Measurements from ENCODE around the gene CNTN3. TPM values are rescaled to one million over a fixed set of nuclear protein-coding genes. Genes with fewer than 3 reads are reported as not detected.

CNTN3 gene
- total and polyA plus RNA-seq, 2 of the 13 experiments (the other 11 are each of a cell fraction or from before 2014, with no cell fraction given): not detected

DNA sequence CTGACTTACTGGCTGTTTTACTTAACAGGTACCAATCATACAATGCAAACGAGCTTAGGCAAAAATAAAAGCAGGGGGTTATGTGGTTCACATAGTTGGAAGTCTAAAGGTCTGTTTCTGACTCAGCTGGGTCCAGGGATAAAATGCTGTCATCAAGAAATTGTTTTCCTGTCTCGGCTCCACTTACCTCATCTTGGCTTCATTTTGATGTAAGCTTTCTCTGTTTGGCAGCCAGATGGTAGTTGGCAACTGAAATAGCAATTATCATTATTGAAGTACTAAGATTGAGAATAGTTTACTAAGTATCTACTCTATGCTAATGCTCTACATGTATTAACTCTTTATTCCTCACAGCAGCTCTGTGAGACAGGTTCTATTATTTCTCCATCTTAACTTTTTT is 36.8 kb upstream of the CNTN3 start:
- Histone ChIP-seq H3K4me2 (ENCODE audit: low read depth, low read length) (no peak overlapping the region), H4K20me1 (ENCODE audit: insufficient read depth, low read length) (no peaks in the 10 kb centered on the region), H2AFZ (ENCODE audit: low read length) (no peak overlapping the region), H3K79me2 (ENCODE audit: insufficient read depth, low read length) (no peaks in the 10 kb centered on the region), H3K36me3 (replicated peaks in 1 of 2; ENCODE audit: control insufficient read depth in 1 of 2, insufficient read depth in 2 of 2, low read length in 2 of 2) (no peaks in the 10 kb centered on the region), H3K4me1 (ENCODE audit: insufficient read depth, low read length) (no peaks in the 10 kb centered on the region), H3K27me3 (ENCODE audit: control insufficient read depth in 1 of 2, insufficient read depth in 2 of 2, low read length in 2 of 2) (no peaks in the 10 kb centered on the region), H3K27ac (ENCODE audit: extremely low read length, insufficient read depth, low read length) (no peak overlapping the region), H3K4me3 (replicated peaks in 1 of 3; ENCODE audit: insufficient read depth in 1 of 3, low read depth in 2 of 3, low read length in 3 of 3) (no peak overlapping the region), H3K9me3 (ENCODE audit: low read length) (no peaks in the 10 kb centered on the region), H3K9ac (ENCODE audit: insufficient read depth, low read depth, low read length) (no peak overlapping the region)
- BruUV-seq (replicated peaks): no TSS peak
- no peak for DNase-seq (ENCODE audit: low spot score)
- ChIA-PET POLR2A (no interaction called here), CTCF (ENCODE audit: low intra/inter-chr PET ratio, low total read pairs) (no interaction called here)
- in situ Hi-C loops (cut with HindIII; ENCODE audit: extremely low pct_ligation_motif_present, low pct_unique_long_range_greater_than_20kb) (no loop called here), intact Hi-C loops (cut with micrococcal nuclease; ENCODE audit: unreplicated experiment) (no loop called here)
- FAIRE-seq: no peak
- no peak for TF ChIP-seq SMAD1 (CRISPR knock-in tag; IDR thresholded peaks at IDR 0.05; ENCODE audit: borderline replicate concordance, low read depth)
- TF ChIP-seq RARG (CRISPR knock-in tag; IDR thresholded peaks at IDR 0.05; ENCODE audit: low read depth): no peak
- TF ChIP-seq RAD51 (IDR thresholded peaks at IDR 0.05; ENCODE audit: borderline replicate concordance): no peak
- no peak for TF ChIP-seq SSRP1 (CRISPR knock-in tag; IDR thresholded peaks at IDR 0.05)
- 0% methylated on average over 1 of the region's 2 CpGs for WGBS (ENCODE audit: low lambda C conversion rate)
- no peak for ATAC-seq

DNA sequence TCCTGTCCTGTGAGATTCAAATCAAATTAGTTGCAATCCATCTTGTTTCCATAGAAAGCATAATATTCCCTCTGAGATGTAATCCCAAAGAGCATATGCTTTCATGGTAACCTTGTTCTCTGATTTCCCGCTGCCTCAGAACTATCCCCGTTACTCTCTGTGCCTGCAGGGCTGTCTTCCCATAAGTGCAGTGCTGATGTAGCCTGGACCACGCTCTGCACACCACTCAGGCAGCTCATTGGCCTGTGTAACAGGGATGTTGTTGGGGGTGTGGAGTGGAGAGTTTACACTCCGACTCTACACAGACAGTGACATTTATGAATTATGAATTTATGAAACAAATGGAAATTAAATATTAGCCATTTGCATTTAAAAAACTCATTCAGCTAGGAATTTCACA is 33.6 kb upstream of the CNTN3 start:
- Histone ChIP-seq H4K20me1 (ENCODE audit: insufficient read depth, low read length) (no peaks in the 10 kb centered on the region), H3K9ac (ENCODE audit: insufficient read depth, low read depth, low read length) (no peak overlapping the region), H3K4me3 (replicated peaks in 1 of 3; ENCODE audit: insufficient read depth in 1 of 3, low read depth in 2 of 3, low read length in 3 of 3) (no peak overlapping the region), H2AFZ (ENCODE audit: low read length) (no peak overlapping the region), H3K4me1 (ENCODE audit: insufficient read depth, low read length) (no peaks in the 10 kb centered on the region), H3K79me2 (ENCODE audit: insufficient read depth, low read length) (no peaks in the 10 kb centered on the region), H3K4me2 (ENCODE audit: low read depth, low read length) (no peak overlapping the region), H3K9me3 (ENCODE audit: low read length) (no peaks in the 10 kb centered on the region), H3K27me3 (ENCODE audit: control insufficient read depth in 1 of 2, insufficient read depth in 2 of 2, low read length in 2 of 2) (no peaks in the 10 kb centered on the region), H3K27ac (ENCODE audit: extremely low read length, insufficient read depth, low read length) (no peak overlapping the region), H3K36me3 (replicated peaks in 1 of 2; ENCODE audit: control insufficient read depth in 1 of 2, insufficient read depth in 2 of 2, low read length in 2 of 2) (no peaks in the 10 kb centered on the region)
- ChIA-PET CTCF (ENCODE audit: low intra/inter-chr PET ratio, low total read pairs) (no interaction called here), POLR2A (no interaction called here)
- no TSS peak for BruUV-seq (replicated peaks)
- ATAC-seq (no peak), DNase-seq (ENCODE audit: low spot score) (no peak), FAIRE-seq (no peak)
- WGBS (ENCODE audit: low lambda C conversion rate): 0% methylated on average over 4 of the region's 4 CpGs
- in situ Hi-C loops (cut with HindIII; ENCODE audit: extremely low pct_ligation_motif_present, low pct_unique_long_range_greater_than_20kb): no loop called here
- intact Hi-C loops (cut with micrococcal nuclease; ENCODE audit: unreplicated experiment): no loop called here
- TF ChIP-seq, protein P1, sequence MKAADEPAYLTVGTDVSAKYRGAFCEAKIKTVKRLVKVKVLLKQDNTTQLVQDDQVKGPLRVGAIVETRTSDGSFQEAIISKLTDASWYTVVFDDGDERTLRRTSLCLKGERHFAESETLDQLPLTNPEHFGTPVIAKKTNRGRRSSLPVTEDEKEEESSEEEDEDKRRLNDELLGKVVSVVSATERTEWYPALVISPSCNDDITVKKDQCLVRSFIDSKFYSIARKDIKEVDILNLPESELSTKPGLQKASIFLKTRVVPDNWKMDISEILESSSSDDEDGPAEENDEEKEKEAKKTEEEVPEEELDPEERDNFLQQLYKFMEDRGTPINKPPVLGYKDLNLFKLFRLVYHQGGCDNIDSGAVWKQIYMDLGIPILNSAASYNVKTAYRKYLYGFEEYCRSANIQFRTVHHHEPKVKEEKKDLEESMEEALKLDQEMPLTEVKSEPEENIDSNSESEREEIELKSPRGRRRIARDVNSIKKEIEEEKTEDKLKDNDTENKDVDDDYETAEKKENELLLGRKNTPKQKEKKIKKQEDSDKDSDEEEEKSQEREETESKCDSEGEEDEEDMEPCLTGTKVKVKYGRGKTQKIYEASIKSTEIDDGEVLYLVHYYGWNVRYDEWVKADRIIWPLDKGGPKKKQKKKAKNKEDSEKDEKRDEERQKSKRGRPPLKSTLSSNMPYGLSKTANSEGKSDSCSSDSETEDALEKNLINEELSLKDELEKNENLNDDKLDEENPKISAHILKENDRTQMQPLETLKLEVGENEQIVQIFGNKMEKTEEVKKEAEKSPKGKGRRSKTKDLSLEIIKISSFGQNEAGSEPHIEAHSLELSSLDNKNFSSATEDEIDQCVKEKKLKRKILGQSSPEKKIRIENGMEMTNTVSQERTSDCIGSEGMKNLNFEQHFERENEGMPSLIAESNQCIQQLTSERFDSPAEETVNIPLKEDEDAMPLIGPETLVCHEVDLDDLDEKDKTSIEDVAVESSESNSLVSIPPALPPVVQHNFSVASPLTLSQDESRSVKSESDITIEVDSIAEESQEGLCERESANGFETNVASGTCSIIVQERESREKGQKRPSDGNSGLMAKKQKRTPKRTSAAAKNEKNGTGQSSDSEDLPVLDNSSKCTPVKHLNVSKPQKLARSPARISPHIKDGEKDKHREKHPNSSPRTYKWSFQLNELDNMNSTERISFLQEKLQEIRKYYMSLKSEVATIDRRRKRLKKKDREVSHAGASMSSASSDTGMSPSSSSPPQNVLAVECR (CRISPR knock-in tag; IDR thresholded peaks at IDR 0.05; ENCODE audit: borderline replicate concordance): no peak
- no peak for TF ChIP-seq NFE2L1 (CRISPR knock-in tag; IDR thresholded peaks at IDR 0.05; ENCODE audit: borderline replicate concordance)
- TF ChIP-seq NR2F1 (CRISPR knock-in tag; IDR thresholded peaks at IDR 0.05): no peak
- TF ChIP-seq, protein P2, sequence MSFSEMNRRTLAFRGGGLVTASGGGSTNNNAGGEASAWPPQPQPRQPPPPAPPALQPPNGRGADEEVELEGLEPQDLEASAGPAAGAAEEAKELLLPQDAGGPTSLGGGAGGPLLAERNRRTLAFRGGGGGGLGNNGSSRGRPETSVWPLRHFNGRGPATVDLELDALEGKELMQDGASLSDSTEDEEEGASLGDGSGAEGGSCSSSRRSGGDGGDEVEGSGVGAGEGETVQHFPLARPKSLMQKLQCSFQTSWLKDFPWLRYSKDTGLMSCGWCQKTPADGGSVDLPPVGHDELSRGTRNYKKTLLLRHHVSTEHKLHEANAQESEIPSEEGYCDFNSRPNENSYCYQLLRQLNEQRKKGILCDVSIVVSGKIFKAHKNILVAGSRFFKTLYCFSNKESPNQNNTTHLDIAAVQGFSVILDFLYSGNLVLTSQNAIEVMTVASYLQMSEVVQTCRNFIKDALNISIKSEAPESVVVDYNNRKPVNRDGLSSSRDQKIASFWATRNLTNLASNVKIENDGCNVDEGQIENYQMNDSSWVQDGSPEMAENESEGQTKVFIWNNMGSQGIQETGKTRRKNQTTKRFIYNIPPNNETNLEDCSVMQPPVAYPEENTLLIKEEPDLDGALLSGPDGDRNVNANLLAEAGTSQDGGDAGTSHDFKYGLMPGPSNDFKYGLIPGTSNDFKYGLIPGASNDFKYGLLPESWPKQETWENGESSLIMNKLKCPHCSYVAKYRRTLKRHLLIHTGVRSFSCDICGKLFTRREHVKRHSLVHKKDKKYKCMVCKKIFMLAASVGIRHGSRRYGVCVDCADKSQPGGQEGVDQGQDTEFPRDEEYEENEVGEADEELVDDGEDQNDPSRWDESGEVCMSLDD (CRISPR knock-in tag; IDR thresholded peaks at IDR 0.05; ENCODE audit: borderline replicate concordance): no peak
- no peak for TF ChIP-seq EHMT2 (IDR thresholded peaks at IDR 0.05; ENCODE audit: borderline replicate concordance, low read depth, low read length)
- TF ChIP-seq, protein P3, sequence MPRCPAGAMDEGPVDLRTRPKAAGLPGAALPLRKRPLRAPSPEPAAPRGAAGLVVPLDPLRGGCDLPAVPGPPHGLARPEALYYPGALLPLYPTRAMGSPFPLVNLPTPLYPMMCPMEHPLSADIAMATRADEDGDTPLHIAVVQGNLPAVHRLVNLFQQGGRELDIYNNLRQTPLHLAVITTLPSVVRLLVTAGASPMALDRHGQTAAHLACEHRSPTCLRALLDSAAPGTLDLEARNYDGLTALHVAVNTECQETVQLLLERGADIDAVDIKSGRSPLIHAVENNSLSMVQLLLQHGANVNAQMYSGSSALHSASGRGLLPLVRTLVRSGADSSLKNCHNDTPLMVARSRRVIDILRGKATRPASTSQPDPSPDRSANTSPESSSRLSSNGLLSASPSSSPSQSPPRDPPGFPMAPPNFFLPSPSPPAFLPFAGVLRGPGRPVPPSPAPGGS (CRISPR knock-in tag; IDR thresholded peaks at IDR 0.05): no peak
- no peak for TF ChIP-seq CHD2 (IDR thresholded peaks at IDR 0.05; ENCODE audit: low read depth, low read length)

All from HepG2 (cell line).